ENCODE data around the gene KLF5. TPM values are rescaled to one million over a fixed set of nuclear protein-coding genes. Genes with fewer than 3 reads are reported as not detected.

Gene KLF5
- total and polyA plus RNA-seq, 2 experiments from 2014 or later: 5.5 to 5.6 TPM

DNA sequence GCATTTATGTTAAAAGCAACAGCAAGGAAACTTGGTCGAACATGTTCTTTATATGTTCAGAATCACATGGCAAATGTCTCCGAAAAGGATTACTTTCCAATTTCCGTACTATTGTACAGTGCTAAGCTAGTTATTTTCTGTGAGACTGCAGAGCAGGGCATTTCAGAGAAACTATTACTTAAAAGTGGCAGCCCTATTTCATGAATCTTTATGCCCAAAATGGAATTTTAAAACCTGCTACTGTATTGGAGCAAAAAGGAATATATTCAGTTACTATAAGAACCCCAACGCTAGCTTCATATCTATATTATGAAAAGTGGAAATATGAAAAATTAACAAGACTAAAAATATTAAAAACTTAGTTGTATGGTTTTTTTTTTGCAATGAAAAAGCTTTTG, 2.2 kb upstream of the KLF5 start:
- Histone ChIP-seq H3K36me3 (ENCODE audit: low read depth) (no peaks in the 10 kb centered on the region), H3K4me1 (ENCODE audit: insufficient read depth) (peaks cover 27% of the 10 kb centered on the region), H3K9me3 (ENCODE audit: low read depth) (no peaks in the 10 kb centered on the region), H2AFZ (no peak overlapping the region), H3K9me2 (ENCODE audit: insufficient read depth) (no peaks in the 10 kb centered on the region), H3K4me3 (no peak overlapping the region), H3K4me2 (ENCODE audit: unreplicated experiment) (peak overlapping the region; percentile 3), H3K27me3 (replicated peaks; ENCODE audit: insufficient read depth) (no peaks in the 10 kb centered on the region), H3K79me2 (ENCODE audit: insufficient read depth) (0 out of 2 replicates have a peak, but pooled peaks cover 10% of the 10 kb centered on the region), H3K9ac (no peak overlapping the region), H4K20me1 (ENCODE audit: insufficient read depth) (no peaks in the 10 kb centered on the region), H3K27ac (no peak overlapping the region), H3F3A (ENCODE audit: insufficient read depth) (peaks cover 24% of the 10 kb centered on the region)
- TF ChIP-seq EZH2phosphoT487 (IDR thresholded peaks at IDR 0.05; ENCODE audit: insufficient read depth, low read depth) (no peak), EZH2 (IDR thresholded peaks at IDR 0.05; ENCODE audit: insufficient read depth, poor library complexity, severe bottlenecking) (no peak)
- in situ Hi-C loops (cut with MboI): loop anchor here (25.0 kb wide), 1 partner anchor 656 kb away; no protein-coding TSS in a partner anchor
- 97 to 99% methylated on average over 4 of the region's 4 CpGs for WGBS, 2 experiments (ENCODE audit: low coverage in 1 of 2, low lambda C conversion rate in 2 of 2, missing lambda C conversion rate in 2 of 2)
- no peak for DNase-seq

DNA sequence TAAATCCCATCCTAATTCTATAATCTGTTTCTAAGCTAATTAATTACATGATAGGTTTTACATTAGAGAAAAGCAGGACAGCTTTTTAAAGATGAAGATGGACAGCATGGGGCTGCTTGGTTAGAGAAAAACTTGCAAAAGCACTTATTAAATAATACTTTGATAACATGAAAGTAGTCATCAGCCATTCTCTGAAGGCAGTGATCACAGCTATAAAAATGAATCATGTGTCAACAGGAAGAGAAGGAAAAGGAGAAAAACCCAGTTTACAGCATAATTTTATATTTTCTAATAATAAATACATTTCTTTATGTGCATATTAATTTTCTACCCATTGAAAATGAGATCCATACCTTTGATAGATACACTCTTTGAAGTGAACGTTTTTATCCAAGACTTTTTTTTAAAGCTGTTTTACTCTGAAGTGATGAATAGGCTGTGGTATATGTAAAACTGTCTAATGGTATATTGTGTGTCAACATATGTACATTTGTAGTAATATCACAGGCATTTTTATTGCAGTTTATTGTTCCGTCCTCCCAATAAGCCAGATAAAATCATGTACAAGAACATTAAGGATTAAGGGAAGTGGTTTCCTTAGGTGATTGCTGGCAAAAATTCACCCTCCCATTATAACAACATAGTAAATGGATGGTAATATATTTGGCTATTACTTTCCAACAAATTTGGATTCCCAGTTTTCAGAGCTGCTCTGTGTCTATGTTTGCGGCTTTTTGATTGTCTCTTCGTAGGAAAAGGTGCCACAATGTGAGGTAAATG, 1.3 kb upstream of the KLF5 start:
- Histone ChIP-seq H4K20me1 (ENCODE audit: insufficient read depth) (no peaks in the 10 kb centered on the region), H3K4me1 (ENCODE audit: insufficient read depth) (peaks cover 28% of the 10 kb centered on the region), H3K36me3 (ENCODE audit: low read depth) (no peaks in the 10 kb centered on the region), H3K4me2 (ENCODE audit: unreplicated experiment) (no peak overlapping the region), H3F3A (ENCODE audit: insufficient read depth) (peaks cover 24% of the 10 kb centered on the region), H3K9me3 (ENCODE audit: low read depth) (no peaks in the 10 kb centered on the region), H3K9ac (no peak overlapping the region), H3K9me2 (ENCODE audit: insufficient read depth) (no peaks in the 10 kb centered on the region), H3K27me3 (replicated peaks; ENCODE audit: insufficient read depth) (no peaks in the 10 kb centered on the region), H2AFZ (no peak overlapping the region), H3K4me3 (no peak overlapping the region), H3K27ac (no peak overlapping the region), H3K79me2 (ENCODE audit: insufficient read depth) (0 out of 2 replicates have a peak, but pooled peaks cover 12% of the 10 kb centered on the region)
- 91% methylated on average over 4 of the region's 4 CpGs for WGBS, 2 experiments (ENCODE audit: low coverage in 1 of 2, low lambda C conversion rate in 2 of 2, missing lambda C conversion rate in 2 of 2)
- TF ChIP-seq EZH2phosphoT487 (IDR thresholded peaks at IDR 0.05; ENCODE audit: insufficient read depth, low read depth) (no peak), EZH2 (IDR thresholded peaks at IDR 0.05; ENCODE audit: insufficient read depth, poor library complexity, severe bottlenecking) (no peak)
- in situ Hi-C loops (cut with MboI): loop anchor here (25.0 kb wide), 1 partner anchor 655 kb away; no protein-coding TSS in a partner anchor
- DNase-seq: no peak

DNA sequence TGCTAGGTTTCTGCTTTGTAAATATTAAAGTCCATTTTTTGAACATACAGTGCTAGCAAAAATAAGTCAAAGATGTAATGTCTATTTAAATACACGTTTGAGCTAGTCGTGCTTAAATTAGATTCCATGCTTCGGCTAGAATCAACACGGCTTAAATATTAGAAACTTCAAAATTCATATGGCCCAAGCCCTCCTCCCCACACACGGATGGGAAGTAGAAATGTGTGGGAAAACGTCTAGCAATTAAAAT, 816 bp upstream of the KLF5 start:
- peaks cover 28% of the 10 kb centered on the region for H3K4me1 ChIP-seq (ENCODE audit: insufficient read depth)
- peaks cover 24% of the 10 kb centered on the region for H3F3A ChIP-seq (ENCODE audit: insufficient read depth)
- no peaks in the 10 kb centered on the region for H3K9me3 ChIP-seq (ENCODE audit: low read depth)
- no peaks in the 10 kb centered on the region for H4K20me1 ChIP-seq (ENCODE audit: insufficient read depth)
- TF ChIP-seq EZH2phosphoT487 (IDR thresholded peaks at IDR 0.05; ENCODE audit: insufficient read depth, low read depth) (no peak), EZH2 (IDR thresholded peaks at IDR 0.05; ENCODE audit: insufficient read depth, poor library complexity, severe bottlenecking) (no peak)
- 0 out of 2 replicates have a peak, but pooled peaks cover 12% of the 10 kb centered on the region for H3K79me2 ChIP-seq (ENCODE audit: insufficient read depth)
- H3K36me3 ChIP-seq (ENCODE audit: low read depth): no peaks in the 10 kb centered on the region
- 30 to 35% methylated on average over 6 of the region's 6 CpGs for WGBS, 2 experiments (ENCODE audit: low coverage in 1 of 2, low lambda C conversion rate in 2 of 2, missing lambda C conversion rate in 2 of 2)
- in situ Hi-C loops (cut with MboI): loop anchor here (25.0 kb wide), 1 partner anchor 654 kb away; no protein-coding TSS in a partner anchor
- no peak overlapping the region for H3K27ac ChIP-seq
- no peak overlapping the region for H3K4me3 ChIP-seq
- no peaks in the 10 kb centered on the region for H3K27me3 ChIP-seq (replicated peaks; ENCODE audit: insufficient read depth)
- no peak overlapping the region for H3K4me2 ChIP-seq (ENCODE audit: unreplicated experiment)
- no peak overlapping the region for H3K9ac ChIP-seq
- H2AFZ ChIP-seq: no peak overlapping the region
- H3K9me2 ChIP-seq (ENCODE audit: insufficient read depth): no peaks in the 10 kb centered on the region
- DNase-seq: no peak

DNA sequence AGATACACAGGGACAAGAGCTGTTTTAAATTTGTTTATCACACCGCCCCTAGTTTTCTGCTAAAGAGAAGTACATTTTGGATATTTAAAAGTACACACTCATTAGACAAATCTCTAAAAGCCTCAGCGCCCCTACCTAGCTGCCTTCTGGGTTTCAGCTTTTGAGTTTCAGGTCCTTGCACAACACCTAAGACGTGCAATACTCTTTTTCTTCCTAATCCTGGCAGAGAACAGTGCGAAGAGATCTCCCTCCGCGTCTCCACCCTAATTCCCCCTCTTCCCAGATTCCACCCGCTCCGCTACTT, 421 bp upstream of the KLF5 start:
- H3K27ac ChIP-seq: no peak overlapping the region
- in situ Hi-C loops (cut with MboI): loop anchor here (25.0 kb wide), 1 partner anchor 654 kb away; no protein-coding TSS in a partner anchor

More for the DNA sequence above, 421 bp upstream of the KLF5 start:
- Histone ChIP-seq H3K27me3 (replicated peaks; ENCODE audit: insufficient read depth) (no peaks in the 10 kb centered on the region), H3K36me3 (ENCODE audit: low read depth) (no peaks in the 10 kb centered on the region), H3K9me2 (ENCODE audit: insufficient read depth) (no peaks in the 10 kb centered on the region), H3K4me2 (ENCODE audit: unreplicated experiment) (no peak overlapping the region), H3K9ac (peak overlapping the region; percentile 39), H3F3A (ENCODE audit: insufficient read depth) (peaks cover 24% of the 10 kb centered on the region), H3K9me3 (ENCODE audit: low read depth) (no peaks in the 10 kb centered on the region), H3K4me1 (ENCODE audit: insufficient read depth) (peaks cover 28% of the 10 kb centered on the region), H2AFZ (peak overlapping the region; percentile 75), H3K4me3 (peak overlapping the region; percentile 83), H4K20me1 (ENCODE audit: insufficient read depth) (no peaks in the 10 kb centered on the region), H3K79me2 (ENCODE audit: insufficient read depth) (0 out of 2 replicates have a peak, but pooled peaks cover 12% of the 10 kb centered on the region)
- no peak for TF ChIP-seq EZH2 (IDR thresholded peaks at IDR 0.05; ENCODE audit: insufficient read depth, poor library complexity, severe bottlenecking)
- no peak for TF ChIP-seq EZH2phosphoT487 (IDR thresholded peaks at IDR 0.05; ENCODE audit: insufficient read depth, low read depth)
- DNase-seq: no peak
- WGBS, 2 experiments (ENCODE audit: low coverage in 1 of 2, low lambda C conversion rate in 2 of 2, missing lambda C conversion rate in 2 of 2): 1 to 3% methylated on average over 6 to 8 of the region's 8 CpGs

Data from GM23248 (cell line).